Central memory CD8-positive, alpha-beta T cell (primary cell): ENCODE data around the gene CDKN3.
"Not testable (repeated sequence)": the region's sequence is repeated elsewhere in the genome, so short reads cannot be mapped to it uniquely, and the experiment has no call there.

ENCODE experiments used
- ATAC-seq: fragments of 150-1000 bp; cut with Tn5 transposase; replicated peaks from 2 replicates; pipeline ENCODE4 v1.10.0; 2022; ENCODE audit warnings: mild to moderate bottlenecking, moderate FRiP score, moderate number of reproducible peaks; ENCODE audit not compliant: poor library complexity, severe bottlenecking; ENCODE audit errors: extremely low read depth
- DNase-seq, 2 donors: peaks; one replicate each; pipeline ENCODE4 v3.0.0; 2021; ENCODE audit warnings: low spot score in 2 of 2
- H3K27ac Mint-ChIP-seq: one replicate; pipeline ENCODE4 v1.8.0; 2022; ENCODE audit warnings: low read depth, mild to moderate bottlenecking, moderate library complexity, mixed read lengths
- H3K27me3 Mint-ChIP-seq: one replicate; pipeline ENCODE4 v1.8.0; 2022; ENCODE audit warnings: mixed read lengths
- H3K36me3 Mint-ChIP-seq: one replicate; pipeline ENCODE4 v1.8.0; 2022; ENCODE audit warnings: mild to moderate bottlenecking, moderate library complexity, mixed read lengths; ENCODE audit not compliant: insufficient read depth
- H3K4me1 Mint-ChIP-seq: one replicate; pipeline ENCODE4 v1.8.0; 2022; ENCODE audit warnings: mixed read lengths
- H3K4me3 Mint-ChIP-seq: one replicate; pipeline ENCODE4 v1.8.0; 2022; ENCODE audit warnings: mild to moderate bottlenecking, moderate library complexity, mixed read lengths
- H3K9me3 Mint-ChIP-seq: one replicate; pipeline ENCODE4 v1.8.0; 2022; ENCODE audit warnings: mixed read lengths

Gene CDKN3

DNA sequence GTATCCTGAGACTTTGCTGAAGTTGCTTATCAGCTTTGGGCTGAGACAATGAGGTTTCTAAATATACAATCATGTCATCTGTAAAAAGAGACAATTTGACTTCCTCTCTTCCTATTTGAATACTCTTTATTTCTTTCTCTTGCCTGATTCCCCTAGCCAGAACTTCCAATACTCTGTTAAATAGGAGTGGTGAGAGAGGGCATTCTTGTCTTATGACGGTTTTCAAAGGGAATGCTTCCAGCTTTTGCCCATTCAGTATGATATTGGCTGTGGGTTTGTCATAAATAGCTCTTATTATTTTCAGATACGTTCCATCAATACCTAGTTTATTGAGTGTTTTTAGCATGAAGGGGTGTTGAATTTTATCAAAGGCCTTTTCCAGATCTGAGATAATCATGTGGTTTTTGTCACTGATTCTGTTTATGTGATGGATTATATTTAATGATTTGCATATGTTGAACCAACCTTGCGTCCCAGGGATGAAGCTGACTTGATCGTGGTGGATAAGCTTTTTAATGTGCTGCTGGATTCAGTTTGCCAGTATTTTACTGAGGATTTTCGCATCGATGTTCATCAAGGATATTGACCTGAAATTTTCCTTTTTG, 6.7 kb downstream of the CDKN3 start:
- H3K27ac Mint-ChIP-seq, H3K4me1 Mint-ChIP-seq, H3K27me3 Mint-ChIP-seq, H3K9me3 Mint-ChIP-seq, H3K36me3 Mint-ChIP-seq, H3K4me3 Mint-ChIP-seq, ATAC-seq, DNase-seq: not testable (repeated sequence)

DNA sequence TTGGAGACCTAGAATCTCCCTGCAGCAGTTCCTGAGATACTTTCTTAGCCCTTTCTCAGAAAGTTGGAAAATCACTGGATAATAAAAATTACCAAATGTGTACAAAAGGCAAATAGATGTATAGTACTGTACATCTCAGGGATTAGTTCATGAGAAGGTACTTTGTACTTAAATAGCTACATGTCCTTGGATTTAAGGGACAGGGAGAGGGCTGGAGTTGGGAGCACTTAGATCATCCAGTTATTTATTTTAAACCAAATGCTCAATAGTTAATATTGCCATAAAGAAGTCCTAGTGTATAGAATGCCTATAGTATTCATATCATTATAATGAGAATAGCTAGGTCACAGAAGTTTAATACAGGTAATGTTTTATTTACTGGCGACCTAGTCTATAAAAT, 13.4 kb downstream of the CDKN3 start:
- H3K27me3 Mint-ChIP-seq = no peaks in the 10 kb centered on the region

DNA sequence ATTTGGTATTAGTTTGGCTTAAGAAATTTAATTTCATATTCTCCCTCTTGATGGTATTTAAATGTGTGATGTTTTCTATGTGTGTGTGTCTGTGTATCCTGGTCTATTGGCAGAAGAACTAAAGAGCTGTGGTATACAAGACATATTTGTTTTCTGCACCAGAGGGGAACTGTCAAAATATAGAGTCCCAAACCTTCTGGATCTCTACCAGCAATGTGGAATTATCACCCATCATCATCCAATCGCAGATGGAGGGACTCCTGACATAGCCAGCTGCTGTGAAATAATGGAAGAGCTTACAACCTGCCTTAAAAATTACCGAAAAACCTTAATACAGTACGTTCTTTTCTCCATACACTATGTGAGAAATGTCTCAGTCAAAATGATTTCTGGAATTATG, 14.6 kb downstream of the CDKN3 start:
- Mint-ChIP-seq H3K27ac (no peak overlapping the region), H3K4me1 (no peaks in the 10 kb centered on the region), H3K4me3 (no peak overlapping the region), H3K9me3 (no peaks in the 10 kb centered on the region), H3K27me3 (no peaks in the 10 kb centered on the region), H3K36me3 (peaks cover 4% of the 10 kb centered on the region)
- ATAC-seq (no peak), DNase-seq (no peak)

More for the DNA sequence above, 13.4 kb downstream of the CDKN3 start:
- peaks cover 4% of the 10 kb centered on the region for H3K36me3 Mint-ChIP-seq
- DNase-seq (no peak), ATAC-seq (no peak)
- H3K4me1 Mint-ChIP-seq = no peaks in the 10 kb centered on the region
- no peaks in the 10 kb centered on the region for H3K9me3 Mint-ChIP-seq
- no peak overlapping the region for H3K27ac Mint-ChIP-seq
- no peak overlapping the region for H3K4me3 Mint-ChIP-seq

DNA sequence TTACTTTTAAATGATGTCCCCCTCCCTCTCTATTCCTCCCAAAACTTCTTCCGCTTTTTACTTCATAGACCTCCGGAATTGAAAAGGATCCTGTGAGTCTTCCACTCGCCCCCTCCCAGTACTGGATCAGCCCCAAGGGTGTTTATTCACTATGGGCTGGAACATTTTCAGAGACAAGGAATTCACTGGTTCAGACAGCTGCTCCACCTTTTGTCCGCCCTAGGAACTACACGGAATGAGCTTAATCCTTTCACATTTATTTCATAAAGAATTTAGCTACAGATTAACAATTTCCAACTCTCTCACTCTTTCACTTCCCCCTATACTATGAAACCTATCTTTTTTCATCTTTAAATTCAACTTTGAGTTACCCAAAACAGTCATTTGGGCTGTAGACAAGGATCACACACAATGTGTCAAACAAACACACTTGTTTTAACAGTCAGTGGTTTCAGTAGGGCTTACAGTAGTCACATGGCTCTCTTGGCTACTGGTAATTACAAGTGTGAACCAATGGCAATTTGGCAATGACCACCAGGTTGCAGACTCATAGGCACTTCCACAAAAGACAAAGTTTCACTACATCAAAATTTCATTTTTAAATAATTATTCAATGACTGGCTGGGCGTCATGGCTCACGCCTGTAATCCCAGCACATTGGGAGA, 23.8 kb downstream of the CDKN3 start:
- Mint-ChIP-seq H3K36me3 (peaks cover 2% of the 10 kb centered on the region), H3K4me1 (peaks cover 7% of the 10 kb centered on the region), H3K9me3 (no peaks in the 10 kb centered on the region), H3K27me3 (no peaks in the 10 kb centered on the region), H3K4me3 (no peak overlapping the region), H3K27ac (no peak overlapping the region)
- DNase-seq (no peak), ATAC-seq (no peak)

DNA sequence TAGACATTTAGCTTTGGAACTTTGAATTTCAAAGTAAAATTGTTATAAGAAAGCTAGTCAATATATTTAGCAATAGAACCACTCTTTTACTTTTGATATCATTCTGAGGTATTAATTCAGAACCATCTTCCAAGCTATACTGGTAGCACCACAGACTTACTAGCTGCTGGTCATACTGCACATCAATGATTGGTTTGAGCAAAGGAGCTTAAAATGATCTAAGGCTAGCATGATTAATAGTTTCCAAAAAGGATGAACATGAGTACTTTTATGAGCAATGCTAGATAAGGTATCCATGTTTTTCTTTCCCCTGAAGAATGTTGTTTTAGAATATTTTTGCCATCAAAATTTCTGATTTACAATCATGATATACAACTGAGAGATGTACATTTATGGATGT, 27.2 kb downstream of the CDKN3 start:
- Mint-ChIP-seq H3K36me3 (peaks cover 21% of the 10 kb centered on the region), H3K27me3 (no peaks in the 10 kb centered on the region), H3K27ac (no peak overlapping the region), H3K4me1 (peaks cover 7% of the 10 kb centered on the region), H3K9me3 (no peaks in the 10 kb centered on the region), H3K4me3 (no peak overlapping the region)
- ATAC-seq (no peak), DNase-seq (no peak)

DNA sequence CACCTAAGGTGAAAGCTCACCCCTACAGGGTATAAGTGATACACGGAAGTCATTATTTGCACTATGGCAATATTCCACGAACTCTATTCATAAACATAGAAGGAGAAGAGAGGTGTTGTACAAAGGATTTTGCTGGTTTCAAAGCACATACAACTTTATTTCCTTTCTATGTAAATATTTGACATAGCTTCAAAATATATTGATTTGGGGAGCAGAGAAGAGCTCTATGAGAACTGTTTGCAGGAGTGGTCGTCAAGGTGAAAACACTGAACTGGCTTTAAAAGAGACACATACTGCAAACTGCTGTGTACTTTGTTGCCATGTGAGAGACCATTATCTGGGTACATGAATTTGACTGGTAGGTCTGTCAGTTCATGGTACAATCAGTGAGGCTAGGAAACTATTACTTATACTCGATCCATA, 27.7 kb downstream of the CDKN3 start:
- DNase-seq (no peak), ATAC-seq (no peak)
- Mint-ChIP-seq H3K27me3 (no peaks in the 10 kb centered on the region), H3K27ac (no peak overlapping the region), H3K4me3 (no peak overlapping the region), H3K36me3 (peaks cover 26% of the 10 kb centered on the region), H3K9me3 (no peaks in the 10 kb centered on the region), H3K4me1 (peaks cover 7% of the 10 kb centered on the region)

DNA sequence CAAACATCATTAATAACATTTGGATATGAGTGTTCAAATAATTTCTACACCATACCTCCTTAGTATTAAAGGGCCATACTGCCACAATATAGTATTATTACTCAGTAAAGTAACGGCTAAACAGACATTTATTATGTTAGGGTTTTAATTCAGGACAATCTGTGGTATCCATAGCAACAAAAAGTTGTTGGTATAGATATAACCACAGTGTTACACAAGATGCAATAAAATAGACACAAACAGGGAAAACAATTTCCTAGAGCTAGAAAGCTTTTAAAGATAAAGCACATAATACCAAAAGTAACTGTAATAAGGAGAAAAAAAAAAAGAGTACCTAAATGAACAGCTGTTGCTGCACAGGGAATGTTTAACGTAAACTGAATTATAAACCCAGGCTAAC, 28.3 kb downstream of the CDKN3 start:
- no peaks in the 10 kb centered on the region for H3K9me3 Mint-ChIP-seq
- no peak for ATAC-seq
- H3K36me3 Mint-ChIP-seq = peaks cover 30% of the 10 kb centered on the region
- H3K4me3 Mint-ChIP-seq = no peak overlapping the region
- no peak overlapping the region for H3K27ac Mint-ChIP-seq
- H3K4me1 Mint-ChIP-seq = peaks cover 7% of the 10 kb centered on the region
- DNase-seq = no peak
- H3K27me3 Mint-ChIP-seq = no peaks in the 10 kb centered on the region

DNA sequence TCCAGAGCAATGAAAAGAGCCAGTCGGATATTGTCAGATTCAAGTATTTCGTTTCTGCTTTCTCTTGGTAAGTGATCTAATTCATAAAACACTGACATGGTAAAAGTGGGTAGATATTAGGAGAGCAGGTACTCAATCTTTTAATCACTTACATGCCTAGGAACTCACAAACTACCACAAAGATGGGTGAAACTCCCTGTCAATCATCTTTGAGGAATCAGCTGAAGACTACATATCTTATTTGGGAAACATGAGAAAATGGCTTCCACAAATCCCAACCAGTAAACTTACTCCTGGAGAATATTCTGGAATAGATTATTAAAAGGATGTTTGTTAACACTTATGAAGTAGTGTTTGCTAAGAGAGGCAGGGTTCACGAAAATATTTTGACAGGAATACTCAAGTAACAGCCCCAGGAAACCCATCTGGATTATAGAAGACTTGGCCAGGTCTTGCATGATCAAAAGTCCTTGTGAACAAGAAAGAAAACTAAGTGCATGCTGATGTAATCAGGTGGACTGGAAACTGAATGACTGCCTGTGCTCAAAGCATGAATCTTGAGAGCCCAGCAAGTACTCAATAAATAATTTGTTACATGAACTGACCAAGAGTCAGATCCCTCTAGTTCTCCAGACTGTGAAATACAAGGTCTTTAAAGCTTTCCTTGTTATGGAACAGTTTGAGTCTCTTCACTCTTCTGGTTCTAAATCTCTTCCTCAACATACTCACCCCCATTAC, 28.9 kb downstream of the CDKN3 start:
- Mint-ChIP-seq H3K4me3 (no peak overlapping the region), H3K27me3 (no peaks in the 10 kb centered on the region), H3K36me3 (peaks cover 31% of the 10 kb centered on the region), H3K4me1 (peaks cover 2% of the 10 kb centered on the region), H3K27ac (no peak overlapping the region), H3K9me3 (no peaks in the 10 kb centered on the region)
- no peak for ATAC-seq
- no peak for DNase-seq

DNA sequence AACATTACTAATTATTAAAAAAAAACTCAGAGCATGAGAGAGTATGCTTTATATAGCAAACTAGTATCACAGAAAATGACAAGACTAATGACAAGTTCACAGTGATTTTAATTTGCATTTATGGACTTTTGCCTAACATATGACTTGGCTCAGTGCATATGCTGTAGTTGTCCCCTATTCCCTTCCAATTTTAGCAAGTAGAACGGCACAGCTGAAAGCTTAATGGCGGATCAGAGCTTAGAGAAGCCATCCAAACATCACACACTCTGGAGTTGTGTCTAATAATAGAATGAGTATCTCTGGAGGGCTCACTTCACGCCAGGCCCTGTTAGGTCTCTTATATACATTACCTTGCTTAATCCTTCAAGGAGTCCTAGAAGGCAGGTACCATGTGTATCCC, 31.1 kb downstream of the CDKN3 start:
- peaks cover 40% of the 10 kb centered on the region for H3K36me3 Mint-ChIP-seq
- no peaks in the 10 kb centered on the region for H3K9me3 Mint-ChIP-seq
- no peak overlapping the region for H3K27ac Mint-ChIP-seq
- DNase-seq (no peak), ATAC-seq (no peak)
- no peak overlapping the region for H3K4me3 Mint-ChIP-seq
- no peaks in the 10 kb centered on the region for H3K4me1 Mint-ChIP-seq
- no peaks in the 10 kb centered on the region for H3K27me3 Mint-ChIP-seq

DNA sequence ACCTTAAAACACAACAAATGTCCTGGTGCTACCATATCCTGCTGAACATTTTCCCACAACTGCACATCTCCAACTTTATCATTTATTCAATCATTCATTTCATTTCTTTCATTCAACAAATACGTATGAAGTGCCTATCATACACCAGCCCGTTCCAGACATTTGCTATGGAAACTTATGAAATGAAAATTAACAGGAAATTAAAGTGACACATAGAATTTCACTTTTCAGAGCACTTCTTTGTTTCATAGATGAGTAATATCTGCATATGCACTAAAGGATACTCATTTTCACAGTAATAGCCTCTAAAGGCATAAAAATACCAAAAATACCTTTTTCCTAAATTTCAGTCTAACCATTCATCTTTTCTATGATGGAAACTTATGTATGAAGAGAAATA, 31.7 kb downstream of the CDKN3 start:
- Mint-ChIP-seq H3K4me1 (peaks cover under 1% of the 10 kb centered on the region), H3K36me3 (peaks cover 42% of the 10 kb centered on the region), H3K27ac (peak overlapping the region; percentile 33), H3K4me3 (no peak overlapping the region), H3K27me3 (no peaks in the 10 kb centered on the region), H3K9me3 (no peaks in the 10 kb centered on the region)
- ATAC-seq = no peak
- DNase-seq = no peak

DNA sequence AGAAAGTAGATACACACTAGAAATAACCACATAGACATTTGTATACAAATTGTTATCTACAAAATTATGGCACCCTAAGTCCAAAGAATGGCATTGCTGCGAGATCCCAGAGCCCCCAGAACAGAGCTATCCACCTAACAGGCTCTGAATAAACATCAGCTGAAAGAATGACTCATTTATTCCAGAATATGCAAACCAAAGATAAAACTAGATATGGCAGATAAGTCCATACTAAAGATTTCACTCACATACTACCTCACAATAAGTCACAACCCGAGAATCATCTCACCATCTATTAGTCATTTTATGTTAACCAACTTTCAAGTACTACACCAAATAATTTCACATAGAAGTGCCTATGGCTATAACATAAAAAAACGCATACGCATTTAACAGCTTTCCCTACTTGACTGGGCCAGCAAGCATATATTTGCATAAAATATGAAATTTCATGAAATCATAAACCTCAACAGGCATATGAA, 38.7 kb downstream of the CDKN3 start:
- Mint-ChIP-seq H3K4me3 (peak overlapping the region; percentile 55), H3K9me3 (no peaks in the 10 kb centered on the region)
- DNase-seq = no peak

DNA sequence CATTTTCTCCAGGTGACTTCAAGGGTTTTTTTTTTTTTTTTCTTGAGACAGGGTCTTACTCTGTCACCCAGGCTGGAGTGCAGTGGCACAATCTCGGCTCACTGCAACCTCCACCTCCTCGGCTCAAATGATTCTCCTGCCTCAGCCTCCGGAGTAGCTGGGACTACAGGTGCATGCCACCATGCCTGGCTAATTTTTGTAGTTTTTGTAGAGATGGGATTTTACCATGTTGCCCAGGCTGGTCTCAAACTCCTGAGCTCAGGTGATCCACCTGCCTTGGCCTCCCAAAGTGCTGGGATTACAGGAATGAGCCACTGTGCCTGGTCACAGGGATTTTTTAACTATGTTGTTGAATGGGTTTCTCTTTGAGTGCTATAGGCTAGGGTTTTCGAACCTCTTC, 41.1 kb downstream of the CDKN3 start:
- not testable (repeated sequence) for H3K4me3 Mint-ChIP-seq, H3K27me3 Mint-ChIP-seq, H3K9me3 Mint-ChIP-seq, H3K27ac Mint-ChIP-seq, ATAC-seq, DNase-seq
- Mint-ChIP-seq H3K4me1 (peaks cover 67% of the 10 kb centered on the region), H3K36me3 (peaks cover 19% of the 10 kb centered on the region)

More for the DNA sequence above, 38.7 kb downstream of the CDKN3 start:
- peak; percentile 47 for ATAC-seq
- H3K27me3 Mint-ChIP-seq = no peaks in the 10 kb centered on the region
- peaks cover 20% of the 10 kb centered on the region for H3K36me3 Mint-ChIP-seq
- peak overlapping the region; percentile 83 for H3K27ac Mint-ChIP-seq
- H3K4me1 Mint-ChIP-seq = peaks cover 58% of the 10 kb centered on the region

DNA sequence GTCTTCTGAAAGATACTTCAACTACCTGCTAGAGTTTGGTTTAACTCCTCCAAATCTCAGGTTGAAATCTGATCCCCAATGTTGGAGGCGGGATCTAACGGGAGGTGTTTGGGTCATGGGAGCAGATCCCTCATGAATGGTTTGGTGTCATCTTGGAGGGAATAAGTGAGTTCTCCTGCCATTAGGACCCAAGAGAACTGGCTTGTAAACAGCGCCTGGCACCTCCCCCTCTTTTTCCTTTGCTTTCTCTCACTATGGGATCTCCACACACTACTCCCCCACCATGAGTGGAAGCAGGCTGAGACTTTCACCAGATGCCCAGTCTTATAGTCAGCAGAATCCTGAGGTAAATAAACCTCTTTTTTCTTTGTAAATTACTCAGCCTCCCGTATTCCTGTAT, 41.9 kb downstream of the CDKN3 start:
- H3K4me3 Mint-ChIP-seq = no peak overlapping the region
- no peak overlapping the region for H3K27ac Mint-ChIP-seq
- no peak for ATAC-seq
- no peaks in the 10 kb centered on the region for H3K9me3 Mint-ChIP-seq
- DNase-seq = no peak
- peaks cover 65% of the 10 kb centered on the region for H3K4me1 Mint-ChIP-seq
- H3K36me3 Mint-ChIP-seq = peaks cover 16% of the 10 kb centered on the region
- H3K27me3 Mint-ChIP-seq = no peaks in the 10 kb centered on the region
